Hepatocyte (in vitro differentiated cells): ENCODE measurements around the gene KDELR1. TPM values are rescaled to one million over a fixed set of nuclear protein-coding genes. Genes with fewer than 3 reads are reported as not detected.

Source experiments
- DNase-seq: peaks from one replicate; pipeline ENCODE4 v3.0.0-alpha.2; 2016; ENCODE audit warnings: low spot score
- H2AFZ ChIP-seq: fragments of 200-600 bp; sonication (generic); 2 replicates; pipeline ENCODE4 v1.6.0; 2016; ENCODE audit warnings: antibody characterized with exemption, mild to moderate bottlenecking
- H3K27ac ChIP-seq: fragments of 200-600 bp; sonication (generic); 2 replicates; pipeline ENCODE4 v1.5.1; 2016; ENCODE audit warnings: mild to moderate bottlenecking
- H3K27me3 ChIP-seq: fragments of 200-600 bp; sonication (generic); 2 replicates; pipeline ENCODE4 v1.6.1; 2016
- H3K36me3 ChIP-seq: fragments of 200-600 bp; sonication (generic); replicated peaks from 2 replicates; pipeline ENCODE4 v1.5.1; 2016; ENCODE audit warnings: low read depth; ENCODE audit not compliant: insufficient read depth
- H3K4me1 ChIP-seq: fragments of 200-600 bp; sonication (generic); 2 replicates; pipeline ENCODE4 v1.5.1; 2016; ENCODE audit warnings: mild to moderate bottlenecking, moderate library complexity; ENCODE audit not compliant: insufficient read depth
- H3K4me2 ChIP-seq: fragments of 200-600 bp; sonication (generic); 2 replicates; pipeline ENCODE4 v1.6.0; 2016
- H3K4me3 ChIP-seq: fragments of 200-600 bp; sonication (generic); 2 replicates; pipeline ENCODE4 v1.5.1; 2016; ENCODE audit warnings: mild to moderate bottlenecking
- H3K79me2 ChIP-seq: fragments of 200-600 bp; sonication (generic); 2 replicates; pipeline ENCODE4 v1.6.0; 2017; ENCODE audit warnings: mild to moderate bottlenecking
- H3K9me2 ChIP-seq: fragments of 200-600 bp; sonication (generic); replicated peaks from 2 replicates; pipeline ENCODE4 v1.6.0; 2017; ENCODE audit warnings: mild to moderate bottlenecking; ENCODE audit not compliant: insufficient read depth
- H3K9me3 ChIP-seq: fragments of 200-600 bp; sonication (generic); 2 replicates; pipeline ENCODE4 v1.5.1; 2016; ENCODE audit warnings: low read depth, mild to moderate bottlenecking
- H4K20me1 ChIP-seq: fragments of 200-600 bp; sonication (generic); 2 replicates; pipeline ENCODE4 v1.6.0; 2016; ENCODE audit warnings: mild to moderate bottlenecking; ENCODE audit not compliant: insufficient read depth, poor library complexity, severe bottlenecking
- EZH2 ChIP-seq: fragments of 200-600 bp; sonication (generic); IDR thresholded peaks from 2 replicates; pipeline ENCODE4 v1.6.1; 2016; ENCODE audit warnings: antibody characterized with exemption, mild to moderate bottlenecking, borderline replicate concordance
- EZH2phosphoT487 ChIP-seq: fragments of 200-600 bp; sonication (generic); IDR thresholded peaks from one replicate; pipeline ENCODE4 v1.6.1; 2018; ENCODE audit warnings: antibody characterized with exemption, mild to moderate bottlenecking, low read depth, moderate library complexity; ENCODE audit not compliant: unreplicated experiment, severe bottlenecking
- WGBS: methylation state at CpG from one replicate; pipeline ENCODE4 v1.1.6; 2016; ENCODE audit warnings: low lambda C conversion rate; ENCODE audit errors: missing lambda C conversion rate; 5-methylcytosine and 5-hydroxymethylcytosine counted together
- polyA plus RNA-seq: library from polyadenylated mRNA; unstranded; fragments of >200 nt; fragmentation: Nextera tagmentation; extraction: Ambion mirVana; gene quantifications from 2 replicates; pipeline ENCODE4 v1.2.1, GENCODE V29; 2016
- total RNA-seq: library from RNA; depleted of rRNA; stranded (reverse); fragments of >200 nt; gene quantifications from 2 replicates; pipeline ENCODE4 v1.2.3, GENCODE V29; 2014
- TF ChIP-seq, protein P1 (sequence below): fragments of 200-600 bp; sonication (generic); IDR thresholded peaks from 2 replicates; pipeline ENCODE4 v1.5.1; 2016; ENCODE audit warnings: antibody characterized with exemption, mild to moderate bottlenecking; ENCODE audit not compliant: poor library complexity

KDELR1 gene
- total and polyA plus RNA-seq, 2 experiments from 2014 or later: 179 to 288 TPM

- no peak overlapping the region for H3K4me3 ChIP-seq
- H3K27me3 ChIP-seq: no peaks in the 10 kb centered on the region
- WGBS: 90% methylated on average over 8 of the region's 8 CpGs
- H3K27ac ChIP-seq: no peak overlapping the region
- H3K9me2 ChIP-seq: no peaks in the 10 kb centered on the region
- no peaks in the 10 kb centered on the region for H3K36me3 ChIP-seq
- H3K4me2 ChIP-seq: no peak overlapping the region
- H4K20me1 ChIP-seq: peaks cover 3% of the 10 kb centered on the region
- TF ChIP-seq, protein P1, sequence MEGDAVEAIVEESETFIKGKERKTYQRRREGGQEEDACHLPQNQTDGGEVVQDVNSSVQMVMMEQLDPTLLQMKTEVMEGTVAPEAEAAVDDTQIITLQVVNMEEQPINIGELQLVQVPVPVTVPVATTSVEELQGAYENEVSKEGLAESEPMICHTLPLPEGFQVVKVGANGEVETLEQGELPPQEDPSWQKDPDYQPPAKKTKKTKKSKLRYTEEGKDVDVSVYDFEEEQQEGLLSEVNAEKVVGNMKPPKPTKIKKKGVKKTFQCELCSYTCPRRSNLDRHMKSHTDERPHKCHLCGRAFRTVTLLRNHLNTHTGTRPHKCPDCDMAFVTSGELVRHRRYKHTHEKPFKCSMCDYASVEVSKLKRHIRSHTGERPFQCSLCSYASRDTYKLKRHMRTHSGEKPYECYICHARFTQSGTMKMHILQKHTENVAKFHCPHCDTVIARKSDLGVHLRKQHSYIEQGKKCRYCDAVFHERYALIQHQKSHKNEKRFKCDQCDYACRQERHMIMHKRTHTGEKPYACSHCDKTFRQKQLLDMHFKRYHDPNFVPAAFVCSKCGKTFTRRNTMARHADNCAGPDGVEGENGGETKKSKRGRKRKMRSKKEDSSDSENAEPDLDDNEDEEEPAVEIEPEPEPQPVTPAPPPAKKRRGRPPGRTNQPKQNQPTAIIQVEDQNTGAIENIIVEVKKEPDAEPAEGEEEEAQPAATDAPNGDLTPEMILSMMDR: no peak
- TF ChIP-seq EZH2: no peak
- H2AFZ ChIP-seq: no peak overlapping the region
- H3K79me2 ChIP-seq: peaks cover 6% of the 10 kb centered on the region
- H3K9me3 ChIP-seq: no peaks in the 10 kb centered on the region
- H3K4me1 ChIP-seq: no peaks in the 10 kb centered on the region
- DNase-seq: no peak
These were observed 9.1 kb downstream of the KDELR1 start for GRCh38 chr19:48382286-48382685.

- no peaks in the 10 kb centered on the region for H4K20me1 ChIP-seq
- 92% methylated on average over 11 of the region's 11 CpGs for WGBS
- no peak overlapping the region for H2AFZ ChIP-seq
- H3K9me3 ChIP-seq: no peaks in the 10 kb centered on the region
- H3K79me2 ChIP-seq: no peaks in the 10 kb centered on the region
- no peak overlapping the region for H3K4me3 ChIP-seq
- DNase-seq: no peak
- no peak overlapping the region for H3K4me2 ChIP-seq
- H3K4me1 ChIP-seq: no peaks in the 10 kb centered on the region
- no peaks in the 10 kb centered on the region for H3K27me3 ChIP-seq
- H3K36me3 ChIP-seq: no peaks in the 10 kb centered on the region
- H3K9me2 ChIP-seq: no peaks in the 10 kb centered on the region
- TF ChIP-seq, protein P1: no peak
- TF ChIP-seq EZH2phosphoT487: no peak
- no peak for TF ChIP-seq EZH2
- no peak overlapping the region for H3K27ac ChIP-seq
These were observed 10.0 kb downstream of the KDELR1 start for GRCh38 chr19:48381178-48381950.

DNA sequence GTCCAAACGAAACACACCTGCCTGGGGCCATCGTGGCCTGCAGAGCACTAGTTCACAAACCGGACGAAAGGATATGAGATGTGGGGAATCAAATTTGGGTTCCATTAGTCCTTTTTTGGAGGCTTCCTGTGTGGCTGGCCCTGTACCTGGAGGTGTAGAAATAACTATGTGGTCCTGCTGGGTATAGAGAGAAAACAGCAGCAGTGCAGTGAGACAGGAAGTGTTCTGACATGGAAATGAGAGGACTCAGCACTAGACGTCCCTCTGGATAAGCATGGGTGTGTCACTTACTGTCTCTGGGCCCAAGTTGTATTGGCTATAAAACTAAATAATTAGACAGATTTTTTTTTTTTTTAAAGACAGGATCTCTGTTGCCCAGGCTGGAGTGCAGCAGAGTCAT lies 12.3 kb downstream of the KDELR1 start:
- Histone ChIP-seq H3K36me3 (no peaks in the 10 kb centered on the region), H4K20me1 (no peaks in the 10 kb centered on the region), H3K9me3 (no peaks in the 10 kb centered on the region), H3K27ac (no peak overlapping the region), H3K27me3 (no peaks in the 10 kb centered on the region), H3K4me1 (no peaks in the 10 kb centered on the region), H3K79me2 (no peaks in the 10 kb centered on the region), H3K4me2 (no peak overlapping the region), H3K4me3 (no peak overlapping the region), H2AFZ (no peak overlapping the region), H3K9me2 (no peaks in the 10 kb centered on the region)
- 77% methylated on average over 5 of the region's 5 CpGs for WGBS
- TF ChIP-seq, protein P1: no peak
- TF ChIP-seq EZH2phosphoT487: no peak
- no peak for TF ChIP-seq EZH2
- DNase-seq: no peak

DNA sequence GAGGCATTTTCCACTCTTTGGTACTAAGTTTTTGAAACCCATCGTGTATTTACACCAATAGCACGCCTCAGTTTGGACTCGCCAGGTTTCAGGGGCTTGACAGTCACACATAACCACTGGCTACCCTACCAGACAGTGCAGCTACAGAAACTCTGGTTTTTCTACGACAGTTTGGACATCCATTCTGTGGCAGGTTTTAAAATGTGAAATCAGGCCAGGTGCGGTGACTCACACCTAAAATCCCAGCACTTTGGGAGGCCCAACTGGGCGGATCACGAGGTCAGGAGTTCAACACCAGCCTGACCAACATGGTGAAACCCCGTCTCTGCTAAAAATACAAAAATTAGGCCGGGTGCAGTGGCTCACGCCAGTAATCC lies 13.2 kb downstream of the KDELR1 start:
- TF ChIP-seq, protein P1: no peak
- TF ChIP-seq EZH2 (no peak), EZH2phosphoT487 (no peak)
- H3K4me3 ChIP-seq: no peak overlapping the region
- 93% methylated on average over 10 of the region's 10 CpGs for WGBS
- H3K4me1 ChIP-seq: no peaks in the 10 kb centered on the region
- H3K9me3 ChIP-seq: no peaks in the 10 kb centered on the region
- no peaks in the 10 kb centered on the region for H3K79me2 ChIP-seq
- no peaks in the 10 kb centered on the region for H3K27me3 ChIP-seq
- H3K27ac ChIP-seq: no peak overlapping the region
- no peaks in the 10 kb centered on the region for H3K9me2 ChIP-seq
- H3K36me3 ChIP-seq: no peaks in the 10 kb centered on the region
- no peaks in the 10 kb centered on the region for H4K20me1 ChIP-seq
- no peak overlapping the region for H3K4me2 ChIP-seq
- H2AFZ ChIP-seq: no peak overlapping the region
- no peak for DNase-seq
